OCI-LY1 (cell line): ENCODE results near the gene MOCS2.

ENCODE experiments used
- EZH2 ChIP-seq: fragments of 200-600 bp; sonication (generic), shearing (Covaris generic); IDR thresholded peaks from 2 replicates; pipeline ENCODE4 v1.8.0; 2017; ENCODE audit warnings: borderline replicate concordance, mixed run types, mild to moderate bottlenecking, antibody characterized with exemption, low read length, moderate library complexity, mixed read lengths
- TF ChIP-seq, protein P1 (sequence below): fragments of 200-600 bp; sonication (generic), shearing (Covaris generic); IDR thresholded peaks from 2 replicates; pipeline ENCODE4 v1.5.1; 2017; ENCODE audit warnings: mild to moderate bottlenecking, antibody characterized with exemption, low read length, moderate library complexity, mixed read lengths

DNA sequence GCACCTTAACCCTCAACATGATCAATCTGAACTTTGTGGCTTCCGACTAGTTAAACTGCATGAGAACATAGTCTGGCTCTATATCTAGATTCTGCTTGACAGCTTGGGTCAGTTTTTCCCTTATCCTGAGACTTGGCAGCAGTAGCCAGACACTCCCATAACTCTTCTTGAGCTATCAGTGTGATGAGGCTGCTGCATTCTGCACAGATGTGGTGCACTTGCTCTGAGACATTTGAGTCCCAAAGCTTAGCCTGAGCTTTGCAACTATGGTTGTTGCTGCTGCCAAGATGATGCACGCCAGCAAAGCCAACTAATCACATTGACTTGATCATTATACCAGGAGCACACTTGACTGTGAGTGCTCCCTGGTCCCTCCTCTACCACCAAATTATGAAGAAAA is 36.2 kb downstream of the MOCS2 start:
- TF ChIP-seq EZH2, result no peak
- TF ChIP-seq, protein P1, sequence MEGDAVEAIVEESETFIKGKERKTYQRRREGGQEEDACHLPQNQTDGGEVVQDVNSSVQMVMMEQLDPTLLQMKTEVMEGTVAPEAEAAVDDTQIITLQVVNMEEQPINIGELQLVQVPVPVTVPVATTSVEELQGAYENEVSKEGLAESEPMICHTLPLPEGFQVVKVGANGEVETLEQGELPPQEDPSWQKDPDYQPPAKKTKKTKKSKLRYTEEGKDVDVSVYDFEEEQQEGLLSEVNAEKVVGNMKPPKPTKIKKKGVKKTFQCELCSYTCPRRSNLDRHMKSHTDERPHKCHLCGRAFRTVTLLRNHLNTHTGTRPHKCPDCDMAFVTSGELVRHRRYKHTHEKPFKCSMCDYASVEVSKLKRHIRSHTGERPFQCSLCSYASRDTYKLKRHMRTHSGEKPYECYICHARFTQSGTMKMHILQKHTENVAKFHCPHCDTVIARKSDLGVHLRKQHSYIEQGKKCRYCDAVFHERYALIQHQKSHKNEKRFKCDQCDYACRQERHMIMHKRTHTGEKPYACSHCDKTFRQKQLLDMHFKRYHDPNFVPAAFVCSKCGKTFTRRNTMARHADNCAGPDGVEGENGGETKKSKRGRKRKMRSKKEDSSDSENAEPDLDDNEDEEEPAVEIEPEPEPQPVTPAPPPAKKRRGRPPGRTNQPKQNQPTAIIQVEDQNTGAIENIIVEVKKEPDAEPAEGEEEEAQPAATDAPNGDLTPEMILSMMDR, result no peak
